Measurements from ENCODE around the gene SLC34A1.

The SLC34A1 gene

GRCh38 chr5:177385720-177386119, 1.5 kb downstream of the SLC34A1 start:
- Histone ChIP-seq H3K9ac (no peak overlapping the region), H3K4me2 (peak overlapping the region; percentile 76), H3K27ac (no peak overlapping the region), H3K36me3 (no peaks in the 10 kb centered on the region), H4K20me1 (no peaks in the 10 kb centered on the region), H3K4me3 (no peak overlapping the region), H3K4me1 (peaks cover 84% of the 10 kb centered on the region), H3K9me3 (no peaks in the 10 kb centered on the region), H3K27me3 (no peaks in the 10 kb centered on the region)
- no peak for TF ChIP-seq Cebpa-rat (IDR thresholded peaks at IDR 0.05)

- H3K27ac ChIP-seq, result no peak overlapping the region
- no peaks in the 10 kb centered on the region for H4K20me1 ChIP-seq
- no peak overlapping the region for H3K9ac ChIP-seq
- no peaks in the 10 kb centered on the region for H3K36me3 ChIP-seq
- H3K4me1 ChIP-seq, result peaks cover 84% of the 10 kb centered on the region
- H3K4me3 ChIP-seq, result no peak overlapping the region
- peak overlapping the region; percentile 76; the same call in 1 of the 2 replicates for H3K4me2 ChIP-seq
- no peaks in the 10 kb centered on the region for H3K27me3 ChIP-seq
- no peak for TF ChIP-seq Cebpa-rat (IDR thresholded peaks at IDR 0.05)
- no peaks in the 10 kb centered on the region for H3K9me3 ChIP-seq
These were observed 2.3 kb downstream of the SLC34A1 start for GRCh38 chr5:177386542-177386941.

- peaks cover 84% of the 10 kb centered on the region for H3K4me1 ChIP-seq
These were observed 3.2 kb downstream of the SLC34A1 start for GRCh38 chr5:177387405-177387804.

GRCh38 chr5:177388521-177389052, 4.4 kb downstream of the SLC34A1 start:
- H4K20me1 ChIP-seq, result no peaks in the 10 kb centered on the region
- H3K4me2 ChIP-seq, result peak overlapping the region; percentile 76
- H3K27ac ChIP-seq, result peak overlapping the region; percentile 67
- no peaks in the 10 kb centered on the region for H3K27me3 ChIP-seq
- H3K4me3 ChIP-seq, result no peak overlapping the region
- H3K36me3 ChIP-seq, result no peaks in the 10 kb centered on the region
- no peak for TF ChIP-seq Cebpa-rat (IDR thresholded peaks at IDR 0.05)
- H3K4me1 ChIP-seq, result peaks cover 87% of the 10 kb centered on the region
- no peaks in the 10 kb centered on the region for H3K9me3 ChIP-seq
- H3K9ac ChIP-seq, result no peak overlapping the region

More at GRCh38 chr5:177387405-177387804, 3.2 kb downstream of the SLC34A1 start:
- H4K20me1 ChIP-seq, result no peaks in the 10 kb centered on the region
- no peak for TF ChIP-seq Cebpa-rat (IDR thresholded peaks at IDR 0.05)
- H3K4me3 ChIP-seq, result no peak overlapping the region
- H3K4me2 ChIP-seq, result peak overlapping the region; percentile 76
- no peak overlapping the region for H3K27ac ChIP-seq
- H3K27me3 ChIP-seq, result no peaks in the 10 kb centered on the region
- no peaks in the 10 kb centered on the region for H3K36me3 ChIP-seq
- no peak overlapping the region for H3K9ac ChIP-seq
- no peaks in the 10 kb centered on the region for H3K9me3 ChIP-seq

GRCh38 chr5:177389241-177390169, 5.3 kb downstream of the SLC34A1 start:
- Histone ChIP-seq H3K27ac (peak overlapping the region; percentile 67), H3K4me2 (peak overlapping the region; percentile 76), H3K9ac (peak overlapping the region; percentile 52)

GRCh38 chr5:177390363-177391300, 6.4 kb downstream of the SLC34A1 start:
- H3K4me1 ChIP-seq, result peaks cover 86% of the 10 kb centered on the region
- no peak overlapping the region for H3K4me3 ChIP-seq
- H3K9ac ChIP-seq, result peak overlapping the region; percentile 60
- H3K9me3 ChIP-seq, result no peaks in the 10 kb centered on the region
- H3K36me3 ChIP-seq, result no peaks in the 10 kb centered on the region
- peak overlapping the region; percentile 76 for H3K4me2 ChIP-seq
- TF ChIP-seq Cebpa-rat (IDR thresholded peaks at IDR 0.05), result no peak
- H3K27ac ChIP-seq, result peak overlapping the region; percentile 80
- H4K20me1 ChIP-seq, result no peaks in the 10 kb centered on the region
- H3K27me3 ChIP-seq, result no peaks in the 10 kb centered on the region

More at GRCh38 chr5:177389241-177390169, 5.3 kb downstream of the SLC34A1 start:
- Histone ChIP-seq H3K9me3 (no peaks in the 10 kb centered on the region), H4K20me1 (no peaks in the 10 kb centered on the region), H3K27me3 (no peaks in the 10 kb centered on the region), H3K36me3 (no peaks in the 10 kb centered on the region), H3K4me3 (no peak overlapping the region), H3K4me1 (peaks cover 94% of the 10 kb centered on the region)
- no peak for TF ChIP-seq Cebpa-rat (IDR thresholded peaks at IDR 0.05)

- H3K27ac ChIP-seq, result peak overlapping the region; percentile 64
- H3K36me3 ChIP-seq, result no peaks in the 10 kb centered on the region
- no peaks in the 10 kb centered on the region for H3K27me3 ChIP-seq
- peak overlapping the region; percentile 47; the same call in 1 of the 2 replicates for H3K9ac ChIP-seq
- no peak overlapping the region for H3K4me3 ChIP-seq
- TF ChIP-seq Cebpa-rat (IDR thresholded peaks at IDR 0.05), result no peak
- peak overlapping the region; percentile 75 for H3K4me2 ChIP-seq
- no peaks in the 10 kb centered on the region for H3K9me3 ChIP-seq
- peaks cover 65% of the 10 kb centered on the region for H3K4me1 ChIP-seq
- no peaks in the 10 kb centered on the region for H4K20me1 ChIP-seq
These were observed 8.5 kb downstream of the SLC34A1 start for GRCh38 chr5:177392765-177393164.

- TF ChIP-seq Cebpa-rat (IDR thresholded peaks at IDR 0.05), result no peak
- H3K4me2 ChIP-seq, result peak overlapping the region; percentile 75
- H3K27ac ChIP-seq, result peak overlapping the region; percentile 64
These were observed 9.1 kb downstream of the SLC34A1 start for GRCh38 chr5:177393206-177393765.

GRCh38 chr5:177393990-177394389, 9.8 kb downstream of the SLC34A1 start:
- H3K9me3 ChIP-seq, result no peaks in the 10 kb centered on the region
- no peaks in the 10 kb centered on the region for H3K36me3 ChIP-seq
- no peaks in the 10 kb centered on the region for H3K27me3 ChIP-seq
- H3K27ac ChIP-seq, result peak overlapping the region; percentile 64; the same call in 1 of the 2 replicates
- no peaks in the 10 kb centered on the region for H4K20me1 ChIP-seq
- H3K4me1 ChIP-seq, result peaks cover 53% of the 10 kb centered on the region
- H3K4me3 ChIP-seq, result no peak overlapping the region
- no peak for TF ChIP-seq Cebpa-rat (IDR thresholded peaks at IDR 0.05)
- no peak overlapping the region for H3K9ac ChIP-seq
- peak overlapping the region; percentile 75 for H3K4me2 ChIP-seq

More at GRCh38 chr5:177393206-177393765, 9.1 kb downstream of the SLC34A1 start:
- Histone ChIP-seq H3K9ac (peak overlapping the region; percentile 47; the same call in 1 of the 2 replicates), H3K36me3 (no peaks in the 10 kb centered on the region), H3K4me1 (peaks cover 60% of the 10 kb centered on the region), H3K9me3 (no peaks in the 10 kb centered on the region), H4K20me1 (no peaks in the 10 kb centered on the region), H3K27me3 (no peaks in the 10 kb centered on the region), H3K4me3 (no peak overlapping the region)
